SK-N-SH treated with all-trans-retinoic acid at 6 μM for 48 hours (cell line): ENCODE data around the gene FNDC3A.

Experiments used
- ATAC-seq: fragments of 200-7000 bp; cut with Tn5 transposase; 3 replicates; pipeline ENCODE4 v1.9.1; 2020; ENCODE audit warnings: mild to moderate bottlenecking, moderate library complexity
- ARNTL ChIP-seq: fragments of 450-650 bp; formaldehyde crosslinking; IDR thresholded peaks from 2 replicates; pipeline ENCODE4 v1.5.0; 2020; ENCODE audit warnings: low read depth, mild to moderate bottlenecking, moderate library complexity, borderline replicate concordance
- BACH2 ChIP-seq: fragments of 250-450 bp; sonication (Bioruptor Pico); IDR thresholded peaks from 2 replicates; pipeline ENCODE4 v1.9.0; 2021; ENCODE audit warnings: mild to moderate bottlenecking, borderline replicate concordance
- CREB5 ChIP-seq: fragments of 250-450 bp; sonication (Bioruptor Pico); IDR thresholded peaks from 2 replicates; pipeline ENCODE4 v1.5.1; 2020; ENCODE audit warnings: low read depth, mild to moderate bottlenecking, moderate library complexity
- CSDC2 ChIP-seq: fragments of 250-450 bp; sonication (Bioruptor Pico); IDR thresholded peaks from 2 replicates; pipeline ENCODE4 v1.5.0; 2020; ENCODE audit warnings: mild to moderate bottlenecking, moderate library complexity
- CSRNP3 ChIP-seq: fragments of 250-450 bp; sonication (Bioruptor Pico); IDR thresholded peaks from 2 replicates; pipeline ENCODE4 v1.5.1; 2021; ENCODE audit warnings: mild to moderate bottlenecking, moderate library complexity
- GLIS3 ChIP-seq: fragments of 250-450 bp; sonication (Bioruptor Pico); IDR thresholded peaks from 2 replicates; pipeline ENCODE4 v1.5.0; 2020; ENCODE audit warnings: mild to moderate bottlenecking, moderate library complexity
- ISL1 ChIP-seq: fragments of 250-450 bp; sonication (Bioruptor Pico); IDR thresholded peaks from 2 replicates; pipeline ENCODE4 v2.1.2; 2022; ENCODE audit warnings: mild to moderate bottlenecking, moderate library complexity
- PATZ1 ChIP-seq: fragments of 250-450 bp; sonication (Bioruptor Pico); IDR thresholded peaks from 2 replicates; pipeline ENCODE4 v1.8.0; 2020; ENCODE audit warnings: mild to moderate bottlenecking, moderate library complexity, borderline replicate concordance
- POU6F1 ChIP-seq: fragments of 250-450 bp; sonication (Bioruptor Pico); IDR thresholded peaks from 2 replicates; pipeline ENCODE4 v1.8.0; 2021; ENCODE audit warnings: low read depth, mild to moderate bottlenecking, moderate library complexity, borderline replicate concordance
- PPARA ChIP-seq: fragments of 250-450 bp; sonication (Bioruptor Pico); IDR thresholded peaks from 2 replicates; pipeline ENCODE4 v1.5.0; 2020; ENCODE audit warnings: mild to moderate bottlenecking, borderline replicate concordance
- RARB ChIP-seq: fragments of 250-450 bp; sonication (Bioruptor Pico); IDR thresholded peaks from 2 replicates; pipeline ENCODE4 v1.8.0; 2021; ENCODE audit warnings: mild to moderate bottlenecking, moderate library complexity
- SNAI2 ChIP-seq: fragments of 250-450 bp; sonication (Bioruptor Pico); IDR thresholded peaks from 2 replicates; pipeline ENCODE4 v1.5.0; 2020; ENCODE audit warnings: mild to moderate bottlenecking, moderate library complexity
- TCF4 ChIP-seq: fragments of 250-450 bp; sonication (Bioruptor Pico); IDR thresholded peaks from 2 replicates; pipeline ENCODE4 v1.8.0; 2021; ENCODE audit warnings: mild to moderate bottlenecking, moderate library complexity, borderline replicate concordance
- TOX ChIP-seq: fragments of 250-450 bp; sonication (Bioruptor Pico); IDR thresholded peaks from 2 replicates; pipeline ENCODE4 v1.8.0; 2021; ENCODE audit warnings: mild to moderate bottlenecking, moderate library complexity, borderline replicate concordance
- TSHZ2 ChIP-seq: fragments of 250-450 bp; sonication (Bioruptor Pico); IDR thresholded peaks from 2 replicates; pipeline ENCODE4 v1.5.0; 2020; ENCODE audit warnings: mild to moderate bottlenecking, moderate library complexity
- ZC3H10 ChIP-seq: fragments of 250-450 bp; sonication (Bioruptor Pico); IDR thresholded peaks from 2 replicates; pipeline ENCODE4 v1.5.1; 2021; ENCODE audit warnings: mild to moderate bottlenecking, moderate library complexity
- ZFP3 ChIP-seq: fragments of 250-450 bp; sonication (Bioruptor Pico); IDR thresholded peaks from 2 replicates; pipeline ENCODE4 v1.5.0; 2020; ENCODE audit warnings: mild to moderate bottlenecking, moderate library complexity
- ZNF565 ChIP-seq: fragments of 450-650 bp; formaldehyde crosslinking; conservative IDR thresholded peaks from 2 replicates; pipeline ENCODE4 v1.5.0; 2020; ENCODE audit warnings: low read depth, mild to moderate bottlenecking, moderate library complexity
- ZNF70 ChIP-seq: fragments of 450-650 bp; formaldehyde crosslinking; IDR thresholded peaks from 2 replicates; pipeline ENCODE4 v1.5.0; 2020; ENCODE audit warnings: mild to moderate bottlenecking, moderate library complexity
- ZNF8 ChIP-seq: fragments of 450-650 bp; formaldehyde crosslinking; IDR thresholded peaks from 2 replicates; pipeline ENCODE4 v1.5.0; 2020; ENCODE audit warnings: mild to moderate bottlenecking, moderate library complexity

Gene FNDC3A

GRCh38 chr13:49247643-49248621, 272.2 kb downstream of the FNDC3A start, which contains the start of gene CDADC1:
TSS of gene CDADC1 (plus strand) at chr13:49247925. CDS start at chr13:49248038, 113 bp downstream.
- TF ChIP-seq ZNF8 (CRISPR knock-in tag) (no peak), ISL1 (CRISPR knock-in tag) (no peak), ZNF565 (CRISPR knock-in tag) (0 out of 2 replicates have a peak, but pooled peaks have one; percentile 31), BACH2 (CRISPR knock-in tag) (no peak), ZNF70 (CRISPR knock-in tag) (no peak), ZFP3 (CRISPR knock-in tag) (0 out of 2 replicates have a peak, but pooled peaks have one; percentile 27)
- TF ChIP-seq, all 23 proteins: peak for 2
- peak; percentile 95 for ATAC-seq

GRCh38 chr13:49248622-49249002, 272.9 kb downstream of the FNDC3A start:
- TF ChIP-seq TOX (no peak), SNAI2 (CRISPR knock-in tag) (no peak), PATZ1 (CRISPR knock-in tag) (no peak), TCF4 (no peak), GLIS3 (CRISPR knock-in tag) (no peak)
- ATAC-seq: peak; percentile 52

- TF ChIP-seq ZC3H10 (CRISPR knock-in tag) (no peak), ISL1 (CRISPR knock-in tag) (no peak), PPARA (CRISPR knock-in tag) (no peak), TCF4 (no peak), RARB (no peak), POU6F1 (CRISPR knock-in tag) (no peak), CSDC2 (CRISPR knock-in tag) (no peak), TSHZ2 (CRISPR knock-in tag) (no peak), ZNF8 (CRISPR knock-in tag) (no peak), CREB5 (no peak), ARNTL (no peak), TOX (no peak), PATZ1 (CRISPR knock-in tag) (no peak), ZNF565 (CRISPR knock-in tag) (no peak), CSRNP3 (CRISPR knock-in tag) (no peak), ZNF70 (CRISPR knock-in tag) (no peak)
- ATAC-seq: no peak
Observed at GRCh38 chr13:49251326-49251725, 275.6 kb downstream of the FNDC3A start.
